ENCODE measurements around the gene ZNF43.
"Not testable (repeated sequence)": the region's sequence is repeated elsewhere in the genome, so short reads cannot be mapped to it uniquely, and the experiment has no call there.

The ZNF43 gene

GRCh38 chr19:21789466-21790085 is 46.4 kb downstream of the ZNF43 start:
- DNase-seq: no peak

- no peak for DNase-seq
These were observed 49.0 kb downstream of the ZNF43 start for GRCh38 chr19:21786936-21787335.

- DNase-seq: not testable (repeated sequence)
These were observed 60.2 kb downstream of the ZNF43 start for GRCh38 chr19:21775792-21776191.

- DNase-seq: peak; percentile 48
These were observed 68.7 kb downstream of the ZNF43 start, which contains the start of gene ZNF100 for GRCh38 chr19:21767065-21767800. ZNF100 (minus strand) TSS chr19:21767579; CDS start chr19:21767429, 150 bp downstream.

GRCh38 chr19:21766705-21767064 is 69.3 kb downstream of the ZNF43 start:
- not testable (repeated sequence) for DNase-seq

- no peak for DNase-seq
These were observed 70.8 kb downstream of the ZNF43 start for GRCh38 chr19:21765151-21765550.

- not testable (repeated sequence) for DNase-seq
These were observed 74.4 kb downstream of the ZNF43 start for GRCh38 chr19:21761547-21761946.

- no peak for DNase-seq
These were observed 77.7 kb downstream of the ZNF43 start for GRCh38 chr19:21758296-21758695.

- DNase-seq: not testable (repeated sequence)
These were observed 80.4 kb downstream of the ZNF43 start for GRCh38 chr19:21755555-21755954.

Data from SHP77 treated with DMSO at 0.1 percent for 48 hours (cell line).